CD4-positive, alpha-beta T cell treated with Interleukin-4 for 4 hours (primary cell): ENCODE results near the gene BACH2.
"Not testable (repeated sequence)": the region's sequence is repeated elsewhere in the genome, so short reads cannot be mapped to it uniquely, and the experiment has no call there.

Experiments used
- DNase-seq: peaks from one replicate; pipeline ENCODE4 v3.0.0-alpha.2; 2020

Gene BACH2

DNA sequence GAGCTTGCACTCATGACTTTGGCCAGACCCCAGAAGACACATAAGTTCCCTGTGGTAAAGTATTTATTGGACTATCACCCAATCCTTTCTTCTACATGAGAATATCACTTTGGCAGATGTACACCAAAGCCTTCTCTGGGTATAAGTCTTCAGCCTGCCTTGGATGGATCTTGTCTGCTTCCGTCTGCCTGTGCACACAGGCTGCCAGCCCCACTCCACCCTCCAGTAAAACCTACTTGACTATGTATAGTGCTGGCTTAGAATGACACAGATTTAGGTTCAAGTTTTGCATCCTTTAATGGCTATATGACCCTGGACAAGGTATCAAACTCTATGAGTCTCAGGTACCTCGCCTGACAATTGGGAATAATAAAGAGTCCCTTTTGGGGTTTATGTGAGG is 63.4 kb downstream of the BACH2 start:
- no peak for DNase-seq

DNA sequence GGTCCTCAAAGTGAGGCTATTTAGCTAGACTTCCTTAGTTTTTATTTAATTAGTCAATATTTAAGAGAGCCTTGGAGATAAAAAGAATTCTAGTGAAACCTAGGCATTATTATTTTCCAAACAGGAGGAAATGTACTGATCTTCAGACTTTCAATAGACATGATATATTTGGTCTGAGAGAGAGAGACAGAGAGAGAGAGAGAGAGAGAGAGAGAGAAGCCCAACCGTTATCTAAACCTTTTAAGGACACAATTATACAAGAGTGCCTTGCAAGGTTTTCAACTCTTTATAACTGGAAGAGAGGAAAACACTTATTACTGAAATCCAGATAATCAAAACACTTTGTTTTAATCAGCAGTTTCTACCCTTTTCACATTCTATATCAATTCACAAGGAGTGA is 64.8 kb downstream of the BACH2 start:
- no peak for DNase-seq

DNA sequence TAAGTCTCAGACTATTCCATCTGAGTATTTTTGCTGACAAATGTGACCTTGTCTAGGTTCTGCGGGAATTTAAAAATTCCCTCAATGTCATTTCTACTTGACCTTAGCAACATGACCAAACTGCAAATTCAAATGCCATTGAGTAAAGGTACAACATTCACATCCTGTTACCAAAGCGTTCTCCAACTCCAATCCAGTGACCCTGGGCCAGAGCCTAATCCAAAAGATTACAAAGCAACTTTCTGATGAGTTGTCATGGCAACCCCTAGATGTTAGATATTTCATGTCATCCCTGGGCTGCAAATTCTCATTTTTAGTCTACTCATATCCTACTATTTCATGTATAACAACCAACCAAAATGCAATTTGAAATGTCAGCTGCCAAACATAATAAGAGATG is 65.3 kb downstream of the BACH2 start:
- DNase-seq: no peak

DNA sequence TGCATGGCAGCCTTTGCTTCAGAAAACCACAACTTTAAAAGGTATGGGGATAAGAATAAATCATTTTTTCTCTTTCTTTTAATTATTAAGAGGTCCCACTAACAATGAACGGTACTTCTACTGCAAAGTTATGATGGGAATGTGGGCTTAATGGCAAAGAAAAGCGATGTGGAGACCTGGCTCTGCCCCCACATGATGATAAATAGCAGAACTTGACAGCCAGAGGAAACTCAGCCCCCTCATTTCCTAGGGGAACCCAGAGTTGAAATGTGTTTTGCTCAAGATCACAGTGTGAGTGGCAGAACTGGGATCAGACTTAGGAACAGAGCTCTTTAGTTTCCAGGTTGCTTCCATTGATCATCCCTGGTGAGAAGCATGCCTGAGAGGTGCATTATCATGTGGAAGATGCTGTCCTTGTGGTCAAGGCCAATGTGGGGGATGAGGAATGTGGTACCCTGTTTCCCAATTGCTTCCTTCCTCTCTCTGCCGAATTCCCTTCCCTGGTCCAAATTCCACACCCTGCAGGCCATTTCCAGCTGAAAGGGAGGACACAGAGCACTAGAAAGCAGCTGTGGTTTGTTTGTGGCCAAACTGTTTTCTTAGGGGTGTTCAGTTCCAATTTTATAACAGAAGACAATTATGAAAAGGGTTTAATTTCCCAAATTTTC is 66.0 kb downstream of the BACH2 start:
- no peak for DNase-seq

DNA sequence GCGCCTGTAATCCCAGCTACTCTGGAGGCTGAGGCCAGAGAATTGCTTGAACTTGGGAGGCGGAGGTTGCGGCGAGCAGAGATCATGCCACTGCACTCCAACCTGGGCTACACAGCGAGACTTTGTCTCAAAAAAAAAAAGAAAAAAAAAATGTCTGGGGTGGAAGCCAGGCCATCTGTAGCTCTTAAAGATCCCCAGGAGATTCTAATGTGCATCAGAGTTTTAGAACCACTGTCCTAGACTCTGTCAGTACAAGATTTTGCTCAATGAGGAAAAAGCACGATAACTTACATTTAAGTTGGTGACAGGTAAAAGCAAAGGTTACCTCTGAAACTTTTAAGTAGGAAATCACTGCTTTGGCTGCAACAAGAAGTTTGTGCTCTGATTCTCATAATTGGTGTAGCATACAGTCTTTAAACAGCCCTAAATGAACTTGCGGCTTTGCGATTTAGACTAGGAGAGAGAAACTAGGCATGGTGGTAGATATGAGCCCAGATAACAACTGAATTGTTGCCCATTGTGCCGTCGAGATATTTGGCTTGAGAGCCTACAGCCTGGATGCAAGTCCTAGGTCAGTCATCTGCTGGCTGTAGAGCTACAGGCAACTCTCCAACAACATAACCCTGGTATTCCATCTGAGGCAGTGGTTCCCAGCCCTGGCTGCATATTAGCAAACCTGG is 67.2 kb downstream of the BACH2 start:
- DNase-seq: no peak

DNA sequence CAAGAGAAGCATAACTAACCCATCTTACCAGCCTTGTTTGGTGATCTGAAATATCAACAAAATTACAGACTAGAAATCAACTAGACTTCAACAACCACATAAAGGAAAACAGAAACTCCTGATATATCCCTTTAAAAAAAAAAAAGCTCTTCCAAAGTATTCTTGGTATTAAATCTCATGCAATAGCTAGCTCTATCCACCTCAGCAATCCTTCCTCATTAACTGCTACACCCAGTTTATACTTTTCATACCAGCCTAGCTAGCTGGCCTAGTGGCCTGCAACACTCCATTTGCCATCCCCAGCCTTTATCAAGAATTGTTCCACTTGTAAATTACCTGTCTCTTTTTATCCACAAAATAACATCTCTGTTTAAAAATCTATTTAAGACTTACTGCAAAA is 69.0 kb downstream of the BACH2 start:
- no peak for DNase-seq

DNA sequence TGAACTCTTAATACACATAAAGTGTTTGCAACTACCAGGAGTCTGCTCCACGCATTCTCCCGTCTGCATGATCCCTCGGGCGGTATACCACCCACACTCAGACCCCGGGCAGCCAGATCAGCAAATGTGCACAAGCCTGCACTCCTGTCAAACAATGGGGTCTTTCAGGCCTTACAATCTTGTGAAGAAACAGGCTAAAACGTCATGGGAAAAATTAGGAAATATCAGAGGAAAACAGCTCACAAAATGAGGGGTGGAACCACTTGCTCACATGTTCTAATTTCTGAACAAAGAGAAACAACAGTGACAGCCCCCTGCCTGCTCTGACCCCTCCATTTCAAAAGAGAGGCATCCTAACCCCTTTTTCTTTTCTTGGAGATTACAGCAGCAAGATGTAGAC is 69.4 kb downstream of the BACH2 start:
- no peak for DNase-seq

DNA sequence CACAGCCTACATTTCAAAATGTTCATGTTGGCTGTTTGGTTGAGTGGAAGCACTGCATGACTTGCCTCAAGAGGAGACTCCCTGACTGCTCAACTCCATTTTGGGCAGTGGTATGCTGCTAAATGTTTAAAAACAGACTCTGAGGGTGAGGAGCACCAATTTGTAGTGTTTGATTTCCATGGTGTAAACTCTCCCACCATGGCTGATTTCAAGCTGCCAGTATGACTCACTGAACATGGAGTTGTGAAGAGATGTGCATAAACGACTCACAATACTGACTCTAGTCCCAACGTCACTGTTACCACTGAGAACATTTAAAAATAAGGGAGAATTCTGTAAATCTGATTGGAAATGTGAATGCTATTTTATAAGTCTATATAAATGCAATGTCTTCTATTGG is 70.4 kb downstream of the BACH2 start:
- DNase-seq: peak; percentile 33

DNA sequence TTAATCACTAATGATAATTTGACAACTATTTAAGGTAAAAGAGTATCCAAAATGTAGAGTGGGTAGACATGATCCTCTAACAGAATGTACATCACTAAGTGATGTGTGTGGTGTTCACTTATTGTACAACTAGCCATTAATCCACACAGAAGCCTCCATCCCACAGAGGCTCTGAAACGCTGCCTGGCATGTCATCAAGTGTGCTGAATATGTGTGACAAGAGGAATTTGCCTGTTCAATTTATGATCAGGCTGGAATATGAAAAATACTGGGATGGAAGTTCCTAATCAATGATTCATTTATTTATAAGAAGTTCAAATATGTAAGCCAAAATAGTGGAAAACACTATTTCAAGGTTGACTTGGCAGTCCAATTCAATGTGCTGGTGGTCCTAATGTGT is 72.4 kb downstream of the BACH2 start:
- no peak for DNase-seq

DNA sequence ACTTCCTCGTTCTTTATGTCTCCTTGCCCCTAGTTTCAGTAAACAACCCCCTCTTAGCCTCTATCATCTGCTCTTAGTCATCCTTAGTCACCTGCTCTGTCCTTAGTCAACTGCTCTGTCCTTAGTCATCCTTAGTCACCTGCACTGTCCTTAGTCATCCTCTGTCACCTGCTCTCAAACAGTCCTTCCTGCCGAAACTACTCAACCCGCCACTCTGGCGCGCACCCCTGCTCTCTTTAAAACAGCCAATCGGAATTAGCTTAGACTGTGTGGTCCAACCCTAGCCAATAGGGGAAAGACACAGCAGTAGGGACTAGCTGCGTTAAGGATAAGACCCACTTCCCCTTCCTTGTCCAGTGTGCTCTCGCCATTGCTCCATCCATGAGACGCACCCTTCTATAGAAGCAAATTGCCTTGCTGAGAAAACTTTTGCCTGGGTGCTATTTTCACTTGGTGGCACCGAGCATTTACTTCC is 73.9 kb downstream of the BACH2 start:
- DNase-seq: peak; percentile 57

DNA sequence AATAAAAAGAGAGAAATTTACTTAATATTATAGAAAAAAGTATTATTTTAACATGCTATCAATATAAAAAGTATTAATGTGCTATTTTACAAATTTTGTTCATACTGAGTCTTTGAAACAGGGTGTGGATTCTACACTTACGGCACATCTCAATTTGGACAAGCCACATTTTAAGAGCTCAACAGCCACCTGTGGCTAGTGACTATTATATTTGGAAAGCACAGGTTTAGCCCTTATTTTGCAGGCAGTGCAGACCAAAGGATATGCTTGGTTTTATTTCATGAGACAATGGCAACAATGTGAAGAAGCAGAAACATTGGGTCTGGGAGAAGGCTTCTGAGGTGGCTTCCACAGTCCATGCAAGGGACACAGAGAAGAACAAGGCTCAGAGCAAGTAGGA is 74.6 kb downstream of the BACH2 start:
- no peak for DNase-seq

DNA sequence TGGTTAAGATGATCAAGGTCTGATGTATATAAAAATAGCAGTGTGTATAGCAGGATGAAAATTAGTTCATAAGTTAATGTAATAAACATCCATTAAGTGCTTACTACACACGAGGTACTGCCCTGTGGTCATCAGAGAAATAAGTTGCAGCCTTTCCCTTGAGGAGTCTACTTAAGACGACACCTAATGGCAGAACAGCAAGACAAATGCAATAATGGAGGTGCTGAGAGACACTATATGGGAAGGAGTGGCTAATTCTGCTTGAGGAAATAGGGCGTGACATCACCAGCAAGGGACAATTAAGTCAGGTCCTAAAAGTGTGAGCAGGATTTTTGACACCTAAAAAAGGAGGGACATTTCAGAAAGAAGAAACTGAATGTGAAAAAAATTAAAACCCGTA is 75.2 kb downstream of the BACH2 start:
- no peak for DNase-seq

DNA sequence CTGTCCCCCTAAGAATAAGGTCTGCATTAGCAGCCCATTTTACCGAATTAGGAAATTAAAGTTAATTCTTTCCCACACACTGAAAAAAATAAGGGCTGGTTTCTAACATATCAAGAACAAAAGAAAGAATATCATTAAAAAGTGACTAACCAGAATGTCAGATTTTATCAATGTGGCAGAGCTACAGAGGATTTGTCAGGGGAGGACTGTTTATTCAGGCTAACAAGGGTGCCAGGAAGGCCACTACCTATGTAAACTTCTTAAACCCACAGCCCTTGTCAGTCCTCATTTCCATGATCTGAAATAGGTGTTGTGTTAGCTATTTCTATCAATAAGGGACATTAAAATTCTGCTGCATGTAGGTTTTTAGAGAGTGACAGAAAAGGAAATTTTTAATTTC is 76.4 kb downstream of the BACH2 start:
- no peak for DNase-seq

DNA sequence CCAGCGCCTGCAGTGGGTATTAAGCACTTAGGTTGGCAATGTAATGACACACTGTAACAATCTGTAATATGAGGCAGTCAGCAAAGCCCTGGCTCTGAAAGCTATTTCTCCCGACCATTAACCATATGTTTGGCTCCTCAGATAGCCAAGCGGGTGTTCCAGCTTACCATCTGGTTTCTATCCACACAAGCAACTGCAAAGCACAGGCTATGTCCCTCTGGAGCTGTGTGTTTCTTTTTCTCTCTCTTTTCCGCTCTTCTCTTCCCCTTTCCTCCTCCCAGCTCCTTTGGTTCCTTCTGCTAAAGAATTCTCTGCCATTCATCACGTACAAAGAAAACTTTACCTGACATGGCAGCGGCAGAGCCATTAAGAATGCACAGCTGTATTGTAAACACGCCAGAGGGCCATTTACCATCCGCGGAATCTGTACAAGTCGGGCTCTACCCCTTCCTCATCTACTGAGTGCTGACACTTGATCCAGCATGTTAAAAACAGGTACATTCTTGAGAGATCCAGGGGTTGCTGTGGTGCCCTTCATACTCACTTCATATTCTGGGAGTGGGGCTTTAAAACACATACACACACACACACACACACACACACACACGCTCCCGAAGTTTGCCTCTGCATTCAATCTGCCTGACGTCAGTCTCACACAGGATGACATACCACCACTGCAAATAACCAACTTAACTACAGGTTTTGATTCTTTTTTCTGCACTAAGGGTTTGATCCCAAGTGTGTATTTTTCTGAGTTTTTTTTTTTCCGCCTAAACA is 77.2 kb downstream of the BACH2 start:
- DNase-seq: no peak

DNA sequence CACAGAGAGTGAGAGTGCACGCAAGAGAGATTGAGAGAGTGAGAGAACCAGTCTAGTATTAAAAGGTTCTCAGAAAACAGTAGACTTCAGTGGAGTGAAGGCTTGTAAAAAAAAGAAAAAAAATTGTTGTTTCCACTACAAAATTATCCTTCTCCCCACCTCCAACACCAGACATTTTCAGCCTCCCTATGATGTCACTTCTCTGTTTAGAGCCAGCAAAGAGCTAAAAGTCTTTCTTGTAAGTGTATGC is 77.8 kb downstream of the BACH2 start:
- DNase-seq: no peak

DNA sequence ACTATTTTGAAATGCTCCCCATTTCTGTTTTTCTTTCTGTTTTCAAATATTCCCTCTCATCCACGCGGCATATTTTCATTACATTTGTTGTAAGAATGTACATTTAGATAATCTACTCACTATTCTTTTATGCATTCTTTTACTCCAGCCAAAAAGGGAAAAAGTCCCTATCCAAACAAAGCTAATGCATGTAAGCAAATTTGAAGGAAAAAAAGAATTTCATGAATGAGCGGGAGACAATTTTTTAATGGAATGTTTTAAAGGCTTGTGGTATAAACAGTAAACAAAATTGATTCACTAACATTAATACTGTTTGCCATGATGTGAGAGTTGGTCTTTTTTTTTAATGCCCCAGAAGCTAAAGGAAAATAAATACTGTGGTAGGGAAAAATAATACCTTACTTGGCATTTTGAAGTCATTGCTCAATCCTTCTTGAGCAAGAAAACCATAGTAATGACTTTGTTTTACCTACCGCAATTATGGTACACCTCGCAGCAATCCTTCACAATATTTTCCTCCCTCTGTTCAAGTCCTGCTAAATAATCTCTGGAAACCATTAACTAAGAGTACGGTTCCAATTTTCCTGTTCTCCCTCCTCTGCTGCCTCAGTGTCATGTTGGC is 79.0 kb downstream of the BACH2 start:
- no peak for DNase-seq

DNA sequence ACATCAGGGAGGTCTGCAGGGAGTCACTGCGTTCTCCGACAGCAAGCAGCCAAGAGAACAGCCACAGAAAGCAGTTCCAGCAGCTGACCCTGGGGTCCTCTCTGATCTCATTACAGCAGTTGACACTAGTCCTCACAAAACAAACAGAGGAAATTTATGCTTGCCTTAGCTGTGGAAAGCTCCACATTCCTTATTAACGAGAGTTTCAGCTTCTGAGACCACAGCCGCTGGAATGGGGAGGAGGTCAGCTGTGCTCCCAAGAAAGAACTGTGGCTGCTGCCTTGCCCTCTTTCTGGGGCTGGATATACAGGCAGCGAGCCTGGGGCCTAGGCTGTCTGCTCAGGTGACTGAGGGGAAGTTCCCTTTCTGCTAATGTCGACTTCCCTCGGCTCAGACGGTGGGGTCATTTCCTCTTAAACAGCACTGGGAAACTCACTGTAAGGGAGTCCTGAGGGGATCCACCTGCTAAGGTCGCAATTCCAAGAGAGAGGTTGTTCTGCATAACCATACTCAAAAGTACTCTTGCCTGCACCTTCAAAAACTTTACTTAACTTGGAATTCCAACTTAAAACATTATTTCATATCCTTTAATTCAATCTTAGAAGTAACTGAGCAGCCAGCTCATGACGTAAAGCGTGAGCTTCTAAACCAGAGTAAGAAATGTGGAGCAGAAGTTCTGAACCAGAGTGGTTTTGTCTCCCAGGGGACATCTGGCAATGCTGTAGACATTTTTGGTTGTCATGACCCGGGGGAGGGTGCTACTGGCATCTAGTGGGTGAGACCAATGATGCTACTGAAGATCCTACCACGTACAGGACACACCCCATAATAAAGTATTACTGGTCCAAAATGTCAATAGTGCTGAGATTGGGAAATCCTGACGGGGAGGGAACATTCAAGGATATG is 80.3 kb downstream of the BACH2 start:
- peak; percentile 32 for DNase-seq

DNA sequence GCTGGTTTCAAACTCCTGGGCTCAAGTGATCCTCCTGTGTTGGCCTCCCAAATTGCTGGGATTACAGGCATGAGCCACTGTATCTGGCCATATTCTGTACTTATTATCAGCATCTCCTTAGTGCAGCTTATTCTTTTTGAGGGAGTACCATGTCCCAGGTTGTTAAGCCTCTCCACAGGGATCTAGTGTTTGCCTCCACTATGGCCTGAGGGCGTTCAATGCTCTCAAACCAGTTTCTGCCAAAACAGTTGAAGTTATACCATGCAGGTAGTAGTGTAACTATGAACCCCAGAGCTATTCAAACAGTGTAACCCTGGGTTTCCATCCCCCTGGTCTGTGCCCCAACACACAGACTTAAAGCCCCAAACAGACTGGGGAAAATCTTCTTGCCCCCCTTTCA is 81.7 kb downstream of the BACH2 start:
- no peak for DNase-seq

DNA sequence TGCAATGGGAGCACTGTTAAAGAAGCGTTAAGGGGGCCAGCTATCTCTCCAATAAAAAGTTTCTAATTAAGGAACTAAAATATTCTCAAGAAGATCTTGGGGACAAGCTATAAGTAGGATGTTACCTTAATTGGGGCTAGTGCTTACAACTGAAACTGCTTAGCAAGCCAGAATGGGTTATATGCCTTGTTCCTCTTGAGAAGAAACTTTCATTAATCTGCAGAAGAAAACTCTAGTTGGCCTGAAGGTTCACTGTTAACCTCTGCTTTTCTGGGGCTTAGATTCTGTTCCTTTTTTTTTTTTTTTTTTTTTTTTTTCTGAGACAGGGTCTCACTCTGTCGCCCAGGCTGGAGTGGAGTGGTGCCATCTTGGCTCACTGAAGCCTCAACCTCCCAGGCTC is 82.2 kb downstream of the BACH2 start:
- no peak for DNase-seq

DNA sequence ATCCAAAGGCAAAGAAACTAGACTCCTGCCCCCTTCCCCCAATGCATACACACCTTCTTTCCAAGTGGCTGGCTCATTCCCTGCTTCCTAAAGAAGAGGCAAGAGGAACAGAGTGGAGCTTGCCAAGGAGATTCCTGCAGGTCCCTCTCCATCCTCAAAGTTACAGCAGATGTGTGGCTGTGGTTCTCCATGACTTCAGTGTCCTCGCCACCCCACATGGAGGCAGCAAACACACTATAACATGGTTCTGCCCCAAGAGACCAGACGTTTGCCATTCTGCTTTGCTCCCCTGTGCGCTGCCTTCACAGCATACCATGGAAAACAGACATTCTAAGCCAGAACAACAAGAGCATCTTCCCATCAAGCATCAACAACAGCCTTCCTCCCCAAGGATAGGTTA is 84.4 kb downstream of the BACH2 start:
- no peak for DNase-seq

DNA sequence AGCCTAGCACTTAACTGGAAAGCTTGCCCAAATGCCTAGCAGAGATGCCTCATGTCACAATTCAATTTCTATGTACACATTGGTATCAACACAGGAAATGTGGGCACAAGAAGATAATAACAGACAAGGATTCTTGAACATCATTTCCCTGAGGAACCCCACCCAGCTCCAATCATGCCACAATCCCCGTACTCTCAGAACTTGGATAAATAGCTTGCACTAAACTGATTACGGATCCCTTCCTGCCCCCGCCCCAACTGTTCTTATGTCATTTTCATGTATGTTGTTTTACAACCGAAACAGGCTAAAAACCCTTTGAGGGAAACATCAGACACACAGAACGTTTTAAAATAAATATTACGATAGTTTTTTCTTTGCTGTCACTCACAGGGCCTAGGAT is 87.1 kb downstream of the BACH2 start:
- DNase-seq: no peak

DNA sequence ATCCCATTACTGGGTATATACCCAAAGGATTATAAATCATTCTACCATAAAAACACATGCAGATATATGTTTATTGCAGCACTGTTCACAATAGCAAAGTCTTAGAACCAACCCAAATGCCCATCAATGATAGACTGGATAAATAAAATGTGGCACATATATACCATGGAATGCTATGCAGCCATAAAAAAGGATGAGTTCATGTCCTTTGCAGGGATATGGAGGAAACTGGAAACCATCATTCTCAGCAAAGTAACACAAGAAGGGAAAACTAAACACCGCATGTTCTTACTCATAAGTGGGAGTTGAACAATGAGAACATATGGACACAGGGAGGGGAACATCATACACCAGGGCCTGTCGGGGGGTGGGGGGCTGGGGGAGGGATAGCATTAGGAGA is 88.0 kb downstream of the BACH2 start:
- DNase-seq: not testable (repeated sequence)
